Fibroblast of the aortic adventitia (primary cell): ENCODE data around the gene GIMAP8. TPM values are rescaled to one million over a fixed set of nuclear protein-coding genes. Genes with fewer than 3 reads are reported as not detected.

Source experiments
- DNase-seq: peaks from one replicate; pipeline ENCODE4 v3.0.0-alpha.2; 2010; ENCODE audit warnings: low read depth
- H3K4me3 ChIP-seq: 2 replicates; pipeline ENCODE4 v1.5.1; 2011; ENCODE audit warnings: low read depth, mild to moderate bottlenecking, control low read depth, low read length, moderate library complexity
- total RNA-seq: library from RNA; depleted of rRNA; stranded (reverse); fragments of >200 nt; gene quantifications from 2 replicates; pipeline ENCODE4 v1.2.3, GENCODE V29; 2012; ENCODE audit warnings: low replicate concordance
- TF ChIP-seq, protein P1 (sequence below): IDR thresholded peaks from 2 replicates; pipeline ENCODE4 v1.5.1; 2011; ENCODE audit warnings: mild to moderate bottlenecking, low read length, control low read depth, inconsistent platforms; ENCODE audit not compliant: insufficient read depth

Gene GIMAP8
- total RNA-seq, 1 donor, result 0.09 TPM

DNA sequence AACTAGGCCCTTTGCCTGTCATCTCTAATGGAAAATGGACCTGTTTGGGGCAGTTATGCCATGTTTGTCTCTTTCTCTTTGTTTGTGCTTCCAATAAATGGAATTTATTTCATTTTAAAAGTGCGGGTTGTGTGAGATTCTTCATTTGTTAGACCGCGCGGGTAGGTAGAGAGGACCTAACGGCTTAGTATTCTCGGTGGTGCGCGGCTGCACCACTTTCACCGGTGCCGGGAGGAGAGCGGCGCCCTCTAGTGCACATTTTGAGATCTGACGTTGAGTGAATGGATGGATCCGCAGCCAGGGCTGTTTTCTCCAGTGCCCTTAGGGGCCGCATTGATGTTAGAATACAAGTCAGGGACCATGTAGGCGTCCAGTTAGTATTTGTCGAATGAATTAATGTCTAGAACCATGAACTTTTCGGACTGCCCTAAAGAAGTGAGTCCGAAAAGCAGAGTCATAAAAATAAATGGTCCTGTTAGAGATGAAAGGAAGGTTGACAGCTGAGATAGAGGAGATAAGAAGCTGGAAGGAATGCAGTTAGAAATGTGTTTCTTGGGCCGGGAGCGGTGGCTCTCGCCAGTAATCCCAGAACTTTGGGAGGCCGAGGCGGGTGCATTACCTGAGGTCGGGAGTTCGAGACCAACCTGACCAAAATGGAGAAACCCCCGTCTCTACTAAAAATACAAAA is 29.3 kb upstream of the GIMAP8 start:
- H3K4me3 ChIP-seq, result no peak overlapping the region
- peak; percentile 78 for DNase-seq
- TF ChIP-seq, protein P1, sequence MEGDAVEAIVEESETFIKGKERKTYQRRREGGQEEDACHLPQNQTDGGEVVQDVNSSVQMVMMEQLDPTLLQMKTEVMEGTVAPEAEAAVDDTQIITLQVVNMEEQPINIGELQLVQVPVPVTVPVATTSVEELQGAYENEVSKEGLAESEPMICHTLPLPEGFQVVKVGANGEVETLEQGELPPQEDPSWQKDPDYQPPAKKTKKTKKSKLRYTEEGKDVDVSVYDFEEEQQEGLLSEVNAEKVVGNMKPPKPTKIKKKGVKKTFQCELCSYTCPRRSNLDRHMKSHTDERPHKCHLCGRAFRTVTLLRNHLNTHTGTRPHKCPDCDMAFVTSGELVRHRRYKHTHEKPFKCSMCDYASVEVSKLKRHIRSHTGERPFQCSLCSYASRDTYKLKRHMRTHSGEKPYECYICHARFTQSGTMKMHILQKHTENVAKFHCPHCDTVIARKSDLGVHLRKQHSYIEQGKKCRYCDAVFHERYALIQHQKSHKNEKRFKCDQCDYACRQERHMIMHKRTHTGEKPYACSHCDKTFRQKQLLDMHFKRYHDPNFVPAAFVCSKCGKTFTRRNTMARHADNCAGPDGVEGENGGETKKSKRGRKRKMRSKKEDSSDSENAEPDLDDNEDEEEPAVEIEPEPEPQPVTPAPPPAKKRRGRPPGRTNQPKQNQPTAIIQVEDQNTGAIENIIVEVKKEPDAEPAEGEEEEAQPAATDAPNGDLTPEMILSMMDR, result peak; percentile 86

DNA sequence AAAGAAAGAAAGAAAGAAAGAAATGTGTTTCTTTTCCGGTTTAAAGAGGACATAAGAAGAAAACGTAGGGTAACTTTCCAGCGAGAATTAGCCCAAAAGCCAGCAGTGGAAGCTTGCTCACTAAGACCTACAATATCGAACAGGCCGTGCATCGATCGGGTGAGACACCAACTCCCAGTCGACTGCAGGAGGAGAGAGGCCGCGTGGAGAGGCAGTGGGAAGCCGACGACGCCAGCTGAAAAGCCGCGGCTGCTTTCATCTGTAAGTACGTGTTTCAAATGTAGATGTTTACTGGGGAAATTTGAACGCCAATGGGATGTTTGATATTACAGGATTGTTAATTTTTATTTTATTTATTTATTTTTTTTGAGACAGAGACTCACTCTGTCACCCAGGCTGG is 28.6 kb upstream of the GIMAP8 start:
- DNase-seq, result no peak
- H3K4me3 ChIP-seq, result no peak overlapping the region
- TF ChIP-seq, protein P1, result no peak

DNA sequence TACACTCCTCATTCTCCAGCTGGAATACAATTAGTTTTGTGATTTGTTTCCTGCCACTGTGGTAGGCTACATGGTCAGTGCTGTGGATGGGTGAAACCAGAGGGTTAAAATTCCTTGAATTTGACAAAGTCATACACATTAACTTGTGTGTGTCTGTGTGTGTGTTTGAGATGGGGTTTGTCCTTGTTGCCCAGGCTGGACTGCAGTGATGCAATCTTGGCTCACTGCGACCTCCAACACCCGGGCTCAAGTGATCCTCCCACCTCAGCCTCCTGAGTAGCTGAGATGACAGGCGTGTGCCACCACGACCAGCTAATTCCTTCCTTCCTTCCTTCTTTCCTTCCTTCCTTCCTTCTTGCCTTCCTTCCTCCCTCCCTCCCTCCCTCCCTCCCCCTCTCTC is 24.8 kb upstream of the GIMAP8 start:
- TF ChIP-seq, protein P1, result no peak
- DNase-seq, result no peak
- H3K4me3 ChIP-seq, result no peak overlapping the region

DNA sequence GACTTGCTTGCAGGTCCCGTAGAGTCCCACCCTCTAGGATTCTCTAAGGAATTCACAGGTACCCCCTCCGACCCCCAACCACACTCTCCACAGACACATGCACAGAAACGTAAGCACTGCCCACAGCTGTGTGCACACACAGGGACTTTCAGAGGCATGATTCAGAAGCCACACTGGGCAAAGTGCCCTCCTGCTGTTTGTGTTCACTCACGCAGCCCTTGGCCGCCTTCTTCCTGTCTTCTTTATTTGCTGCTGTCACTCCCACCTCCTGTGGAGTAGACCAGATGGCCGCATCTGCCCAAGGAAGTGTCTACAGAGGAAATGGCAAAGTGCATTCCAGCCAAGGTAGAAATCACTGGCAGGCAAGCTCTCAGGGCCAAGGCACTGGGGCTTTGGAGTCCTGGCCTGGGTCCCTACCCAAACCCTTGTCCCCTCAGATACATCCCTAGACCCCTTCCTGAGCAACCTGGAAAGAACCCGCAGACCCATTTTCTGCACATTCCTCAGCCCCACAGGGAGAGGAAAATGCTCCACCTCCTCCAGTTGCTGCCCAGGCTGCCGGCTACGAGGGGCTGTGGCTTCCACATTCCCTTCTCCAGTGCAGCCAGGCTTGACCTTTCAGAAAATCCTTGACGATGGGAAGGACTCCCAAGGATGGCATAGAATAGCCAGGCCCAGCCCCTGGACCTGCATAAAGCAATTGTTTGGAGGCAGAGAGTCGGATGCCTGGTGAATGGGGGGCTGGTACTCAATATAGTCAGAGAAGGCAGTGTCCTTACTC is 21.6 kb upstream of the GIMAP8 start:
- no peak overlapping the region for H3K4me3 ChIP-seq
- DNase-seq, result peak; percentile 42

DNA sequence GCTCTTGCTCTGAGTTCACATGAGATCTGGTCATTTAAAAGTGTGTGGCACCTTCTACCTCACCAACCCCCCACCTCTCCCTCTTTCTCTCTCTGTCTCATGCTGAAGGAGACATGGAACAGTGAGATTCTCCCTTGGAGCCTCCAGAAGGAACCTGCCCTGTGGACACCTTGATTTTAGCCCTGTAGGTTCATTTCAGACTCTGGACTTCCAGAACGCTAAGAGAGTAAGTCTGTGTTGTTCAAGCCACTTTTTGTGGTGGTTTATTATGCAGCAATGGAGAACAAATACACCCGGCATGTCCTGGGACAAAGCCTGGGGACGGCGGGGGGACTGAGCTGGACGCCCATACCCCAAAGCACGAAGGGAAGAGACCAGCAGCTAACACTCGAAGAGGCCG is 20.7 kb upstream of the GIMAP8 start:
- TF ChIP-seq, protein P1, result no peak
- H3K4me3 ChIP-seq, result no peak overlapping the region
- DNase-seq, result no peak

More for the DNA sequence above, 21.6 kb upstream of the GIMAP8 start:
- TF ChIP-seq, protein P1, result no peak

DNA sequence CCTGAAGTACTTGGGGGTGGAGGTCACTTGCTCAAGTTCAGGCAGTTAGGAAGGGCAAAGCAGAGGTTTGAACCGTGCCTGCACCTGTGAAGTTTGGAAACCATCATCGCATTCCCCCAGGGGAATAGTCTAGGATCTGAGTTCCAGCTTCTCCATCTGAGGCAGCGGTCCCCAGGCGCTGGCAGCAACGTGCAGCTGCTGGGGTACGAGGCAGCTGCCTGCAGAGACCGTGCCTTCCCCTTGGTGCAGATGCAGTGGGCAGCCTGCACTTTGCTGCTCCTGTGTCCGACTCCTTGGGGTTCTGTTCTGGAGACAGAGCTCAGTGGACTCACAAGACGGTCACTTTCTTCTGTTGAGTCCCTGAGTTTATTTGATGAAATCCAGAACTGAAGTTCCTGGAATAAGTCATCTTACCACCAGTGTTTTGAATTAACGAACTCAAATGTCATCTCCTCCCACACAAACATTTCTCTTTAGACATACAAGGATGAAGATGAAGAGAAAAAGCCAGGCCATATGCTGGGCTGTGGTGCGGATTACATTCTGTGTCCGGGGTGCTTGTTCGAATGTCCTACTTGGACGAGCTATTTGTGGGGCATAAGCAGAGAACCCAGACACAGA is 19.9 kb upstream of the GIMAP8 start:
- TF ChIP-seq, protein P1, result no peak
- H3K4me3 ChIP-seq, result no peak overlapping the region
- DNase-seq, result no peak
